ENCODE measurements around the gene IRX4. TPM values are rescaled to one million over a fixed set of nuclear protein-coding genes. Genes with fewer than 3 reads are reported as not detected.

Gene IRX4
- total RNA-seq, 1 donor from 2014 or later = 0.72 TPM

GRCh38 chr5:1885404-1885755 lies 2.7 kb upstream of the IRX4 start:
- TF ChIP-seq CTCF (IDR thresholded peaks at IDR 0.05; ENCODE audit: unreplicated experiment) = no peak
- peaks cover 23% of the 10 kb centered on the region for H3K27me3 Mint-ChIP-seq (ENCODE audit: unreplicated experiment)
- DNase-seq (ENCODE audit: low spot score) = no peak
- no peak overlapping the region for H3K4me3 Mint-ChIP-seq (ENCODE audit: unreplicated experiment)
- peaks cover 12% of the 10 kb centered on the region for H3K4me1 Mint-ChIP-seq (ENCODE audit: unreplicated experiment)
- H3K9me3 Mint-ChIP-seq (ENCODE audit: unreplicated experiment) = no peaks in the 10 kb centered on the region
- no peak overlapping the region for H3K27ac Mint-ChIP-seq (ENCODE audit: unreplicated experiment)
- H3K36me3 Mint-ChIP-seq (ENCODE audit: low read depth, unreplicated experiment) = peaks cover 4% of the 10 kb centered on the region

GRCh38 chr5:1884678-1885403 lies 2.1 kb upstream of the IRX4 start:
- no peak overlapping the region for H3K4me3 Mint-ChIP-seq (ENCODE audit: unreplicated experiment)

GRCh38 chr5:1883925-1884677 lies 1.4 kb upstream of the IRX4 start:
- no peak for DNase-seq (ENCODE audit: low spot score)
- H3K27me3 Mint-ChIP-seq (ENCODE audit: unreplicated experiment) = peaks cover 29% of the 10 kb centered on the region
- no peaks in the 10 kb centered on the region for H3K9me3 Mint-ChIP-seq (ENCODE audit: unreplicated experiment)
- no peak overlapping the region for H3K4me3 Mint-ChIP-seq (ENCODE audit: unreplicated experiment)
- H3K36me3 Mint-ChIP-seq (ENCODE audit: low read depth, unreplicated experiment) = peaks cover 4% of the 10 kb centered on the region
- peaks cover 12% of the 10 kb centered on the region for H3K4me1 Mint-ChIP-seq (ENCODE audit: unreplicated experiment)
- H3K27ac Mint-ChIP-seq (ENCODE audit: unreplicated experiment) = no peak overlapping the region
- no peak for TF ChIP-seq CTCF (IDR thresholded peaks at IDR 0.05; ENCODE audit: unreplicated experiment)

More at GRCh38 chr5:1884678-1885403, 2.1 kb upstream of the IRX4 start:
- Mint-ChIP-seq H3K27ac (ENCODE audit: unreplicated experiment) (no peak overlapping the region), H3K27me3 (ENCODE audit: unreplicated experiment) (peaks cover 24% of the 10 kb centered on the region), H3K4me1 (ENCODE audit: unreplicated experiment) (peaks cover 12% of the 10 kb centered on the region), H3K36me3 (ENCODE audit: low read depth, unreplicated experiment) (peaks cover 4% of the 10 kb centered on the region), H3K9me3 (ENCODE audit: unreplicated experiment) (no peaks in the 10 kb centered on the region)
- DNase-seq (ENCODE audit: low spot score) = no peak
- no peak for TF ChIP-seq CTCF (IDR thresholded peaks at IDR 0.05; ENCODE audit: unreplicated experiment)

GRCh38 chr5:1883120-1883924 lies 597 bp upstream of the IRX4 start:
- DNase-seq (ENCODE audit: low spot score) = peak; percentile 61
- no peaks in the 10 kb centered on the region for H3K9me3 Mint-ChIP-seq (ENCODE audit: unreplicated experiment)
- no peak overlapping the region for H3K27ac Mint-ChIP-seq (ENCODE audit: unreplicated experiment)
- peak; percentile 43 for TF ChIP-seq CTCF (IDR thresholded peaks at IDR 0.05; ENCODE audit: unreplicated experiment)
- H3K4me1 Mint-ChIP-seq (ENCODE audit: unreplicated experiment) = peaks cover 11% of the 10 kb centered on the region
- H3K36me3 Mint-ChIP-seq (ENCODE audit: low read depth, unreplicated experiment) = peaks cover 1% of the 10 kb centered on the region
- H3K27me3 Mint-ChIP-seq (ENCODE audit: unreplicated experiment) = peaks cover 22% of the 10 kb centered on the region
- no peak overlapping the region for H3K4me3 Mint-ChIP-seq (ENCODE audit: unreplicated experiment)

Data from endothelial cell (in vitro differentiated cells).